CD4-positive, alpha-beta T cell treated with Interleukin-15 for 4 hours (primary cell): ENCODE results near the gene SSBP4.

Experiments
- DNase-seq: peaks from one replicate; pipeline ENCODE4 v3.0.0-alpha.2; 2020; ENCODE audit warnings: low spot score

Gene SSBP4

DNA sequence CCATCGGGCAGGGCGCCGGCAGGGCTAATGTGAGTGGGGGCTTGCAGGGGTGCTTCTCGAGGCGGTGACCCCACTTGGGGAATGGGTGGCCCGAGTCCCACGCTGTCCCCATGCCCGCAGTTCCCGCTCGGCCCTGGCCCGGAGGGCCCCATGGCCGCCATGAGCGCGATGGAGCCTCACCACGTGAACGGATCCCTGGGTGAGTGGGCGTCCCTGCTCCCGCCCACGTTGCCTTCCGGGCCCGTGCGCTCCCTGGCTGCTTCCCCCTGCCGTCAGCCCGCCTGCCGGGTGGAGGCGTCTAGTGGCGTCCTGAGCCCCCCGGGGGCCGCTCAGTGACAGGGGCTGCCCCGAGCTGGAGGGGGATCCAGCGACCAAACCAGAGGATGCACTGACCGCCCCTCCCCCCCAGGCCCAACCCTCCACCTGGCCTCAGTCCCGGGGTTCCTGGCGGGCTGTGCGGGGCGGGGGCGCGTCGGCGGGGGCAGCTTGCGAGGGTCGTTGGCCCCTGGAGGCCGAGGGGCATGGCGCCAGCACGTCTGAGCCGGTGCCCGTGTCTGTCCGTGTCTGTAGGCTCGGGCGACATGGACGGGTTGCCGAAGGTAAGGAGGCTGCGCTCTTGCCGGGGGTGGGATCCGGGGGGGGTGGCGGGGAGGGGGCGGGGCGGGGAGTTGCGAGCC lies 14.0 kb downstream of the SSBP4 start:
- DNase-seq = no peak

DNA sequence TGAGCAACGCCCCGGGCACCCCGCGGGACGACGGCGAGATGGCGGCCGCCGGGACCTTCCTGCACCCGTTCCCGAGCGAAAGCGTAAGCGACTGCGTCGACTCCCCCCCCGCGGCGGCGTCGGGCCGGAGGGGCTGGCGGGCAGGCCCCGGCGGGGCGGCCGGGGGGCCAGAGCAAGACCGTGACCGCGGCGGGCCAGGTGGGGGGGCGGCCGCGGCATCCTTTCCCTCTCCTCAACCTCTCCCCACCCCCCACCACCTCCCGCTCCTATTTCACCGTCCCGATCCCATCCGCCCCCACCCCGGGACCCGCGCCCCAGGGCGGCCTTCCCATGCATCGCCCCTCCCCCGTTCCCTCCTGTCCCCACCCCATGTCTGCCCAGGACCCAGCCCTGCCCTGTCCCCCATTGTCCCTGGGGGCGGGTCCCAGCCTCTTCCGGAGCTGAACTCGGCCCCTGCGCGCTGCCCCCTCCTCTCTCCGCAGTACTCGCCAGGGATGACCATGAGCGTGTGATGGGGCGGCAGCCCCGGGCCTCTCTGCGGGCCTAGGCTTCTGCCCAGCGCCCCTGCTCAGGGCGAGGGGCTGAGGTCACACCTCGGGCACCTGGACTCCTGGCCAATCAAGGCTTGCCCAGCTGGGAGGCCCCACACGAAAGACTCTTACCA lies 14.7 kb downstream of the SSBP4 start:
- DNase-seq = no peak

DNA sequence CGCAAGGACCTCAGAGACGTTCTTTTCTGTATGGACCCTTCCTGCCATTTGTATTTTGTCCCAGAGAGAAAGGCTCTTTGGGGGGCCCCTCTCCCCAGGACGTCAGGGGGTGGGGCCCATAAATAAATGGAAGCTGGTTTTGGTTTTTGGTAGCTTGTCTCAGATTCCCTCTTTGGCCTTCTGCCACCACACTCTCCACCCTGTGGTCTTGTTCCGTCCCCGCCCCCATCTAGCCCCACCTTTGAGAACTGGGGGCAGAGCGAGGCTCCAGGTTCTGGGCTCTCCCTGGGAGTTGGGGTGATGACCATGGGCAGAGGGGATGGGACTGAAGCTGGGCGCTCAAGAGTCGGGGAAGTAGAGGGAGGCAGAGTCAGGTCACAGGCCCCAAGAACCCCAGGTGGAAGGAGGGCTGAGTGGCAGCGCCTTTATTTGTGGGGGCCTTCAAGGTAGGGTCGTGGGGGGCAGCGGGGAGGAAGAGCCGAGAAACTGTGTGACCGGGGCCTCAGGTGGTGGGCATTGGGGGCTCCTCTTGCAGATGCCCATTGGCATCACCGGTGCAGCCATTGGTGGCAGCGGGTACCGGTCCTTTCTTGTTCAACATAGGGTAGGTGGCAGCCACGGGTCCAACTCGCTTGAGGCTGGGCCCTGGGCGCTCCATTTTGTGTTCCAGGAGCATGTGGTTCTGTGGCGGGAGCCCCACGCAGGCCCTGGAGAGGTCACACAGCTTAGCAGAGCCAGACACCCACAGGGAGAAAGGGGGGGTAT lies 15.4 kb downstream of the SSBP4 start:
- DNase-seq = no peak

DNA sequence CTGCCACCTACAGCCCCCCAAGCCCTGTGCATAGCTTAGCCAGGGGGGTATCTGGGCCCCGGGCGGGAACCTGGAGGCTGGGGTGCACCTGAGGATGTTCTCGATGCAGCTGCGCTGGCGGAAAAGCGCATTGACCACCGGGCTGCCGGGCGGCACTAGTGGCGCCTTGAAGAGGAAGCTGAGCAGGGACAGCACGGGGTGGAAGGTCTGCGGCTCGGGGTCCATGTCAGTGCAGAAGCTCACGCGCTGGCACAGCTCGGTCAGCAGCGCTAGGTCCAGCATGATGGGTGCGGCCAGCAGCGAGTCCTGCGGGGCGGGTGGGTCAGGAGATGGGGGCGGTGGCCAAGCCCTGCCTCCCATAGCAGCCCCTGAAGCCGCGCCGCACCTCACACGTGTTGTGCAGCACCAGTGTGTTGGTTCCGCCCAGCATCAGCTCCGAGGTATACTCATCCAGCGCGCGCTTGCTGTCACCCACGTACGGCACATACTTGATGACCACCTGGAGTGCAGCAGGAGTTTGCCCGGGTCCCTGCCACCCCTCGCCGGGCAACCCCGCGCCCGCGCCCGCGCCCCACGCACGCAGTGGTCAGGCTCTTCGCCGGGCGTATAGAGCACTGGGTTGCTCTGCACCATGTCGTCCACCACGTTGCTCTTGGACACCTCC lies 16.1 kb downstream of the SSBP4 start:
- no peak for DNase-seq

DNA sequence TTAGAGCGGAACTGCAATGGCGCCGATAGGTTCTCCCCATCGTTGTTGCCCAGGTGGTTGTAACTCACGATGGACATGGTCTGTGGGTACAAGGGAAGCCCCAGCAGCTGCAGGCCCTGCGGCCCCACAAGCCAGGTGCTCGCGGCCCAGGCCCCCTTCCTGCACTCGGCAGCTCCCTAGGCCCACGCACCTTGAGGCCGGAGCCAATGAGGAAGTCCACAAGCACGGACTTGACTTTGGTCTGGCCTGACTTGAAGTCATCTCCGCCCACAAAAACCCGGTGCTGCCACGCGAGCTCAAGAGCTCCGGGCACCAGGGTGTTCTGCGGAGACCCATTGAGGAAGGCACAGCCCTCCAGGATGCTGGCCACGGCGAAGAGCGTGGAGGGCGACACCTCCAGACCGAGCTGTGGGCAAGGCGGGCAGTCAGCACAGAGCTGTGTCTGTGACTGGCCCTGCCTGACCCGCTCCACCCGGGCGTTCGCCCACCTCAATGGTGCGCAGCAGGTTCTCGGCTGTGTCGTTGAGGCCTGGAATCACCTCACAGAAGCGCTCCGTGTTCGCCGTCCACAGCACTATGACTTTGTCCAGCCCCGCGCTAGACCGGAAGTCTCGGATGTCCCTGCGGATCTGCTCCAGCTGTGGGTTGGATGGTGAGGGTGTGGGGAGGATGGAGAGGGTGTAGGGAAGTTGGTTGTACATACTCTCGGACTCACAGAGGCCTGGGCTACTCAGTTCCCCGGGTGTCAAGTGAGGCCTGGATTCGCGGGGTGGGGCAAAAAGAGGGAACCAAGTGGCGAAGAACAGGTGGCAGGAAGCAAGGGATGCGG lies 16.9 kb downstream of the SSBP4 start:
- no peak for DNase-seq

DNA sequence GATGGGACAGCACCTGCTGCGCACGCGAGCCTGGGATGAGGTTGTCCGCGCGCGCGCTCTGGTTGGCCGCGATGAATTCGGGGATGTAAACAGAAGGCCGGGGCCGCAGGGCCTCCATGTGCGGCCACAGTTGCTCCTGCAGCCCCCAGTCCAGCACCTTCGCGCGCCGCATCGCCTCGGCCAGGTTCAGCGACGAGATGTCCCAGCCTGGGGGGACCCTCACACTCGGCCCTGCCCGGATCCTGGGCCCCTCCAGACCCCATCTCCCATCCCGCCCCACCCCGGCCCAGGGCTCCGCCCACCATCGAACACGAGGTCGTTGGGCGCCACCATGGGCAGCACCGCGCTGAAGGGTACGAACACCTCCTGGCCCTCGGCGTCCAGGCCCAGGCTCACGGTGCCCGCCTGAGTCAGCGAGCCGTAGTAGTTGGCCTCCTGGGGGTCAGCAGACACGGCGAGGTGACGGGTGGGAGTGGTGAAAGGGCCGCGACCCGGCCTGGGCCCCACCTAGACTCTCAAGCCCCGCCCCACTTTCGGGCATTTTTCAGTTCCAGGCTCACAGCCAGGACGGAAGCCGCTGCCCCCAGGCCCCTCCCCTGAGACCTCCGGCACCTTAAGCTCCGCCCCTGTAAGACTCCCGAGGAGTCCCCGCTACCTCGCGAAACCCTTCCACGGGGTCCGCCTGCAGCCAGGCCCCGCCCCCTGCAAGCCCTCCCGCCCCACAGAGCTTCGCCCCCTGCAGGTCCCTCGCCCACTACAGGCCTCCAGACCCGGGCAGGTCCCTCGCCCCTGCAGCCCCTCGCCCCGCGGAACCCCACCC lies 17.7 kb downstream of the SSBP4 start:
- peak; percentile 81 for DNase-seq

DNA sequence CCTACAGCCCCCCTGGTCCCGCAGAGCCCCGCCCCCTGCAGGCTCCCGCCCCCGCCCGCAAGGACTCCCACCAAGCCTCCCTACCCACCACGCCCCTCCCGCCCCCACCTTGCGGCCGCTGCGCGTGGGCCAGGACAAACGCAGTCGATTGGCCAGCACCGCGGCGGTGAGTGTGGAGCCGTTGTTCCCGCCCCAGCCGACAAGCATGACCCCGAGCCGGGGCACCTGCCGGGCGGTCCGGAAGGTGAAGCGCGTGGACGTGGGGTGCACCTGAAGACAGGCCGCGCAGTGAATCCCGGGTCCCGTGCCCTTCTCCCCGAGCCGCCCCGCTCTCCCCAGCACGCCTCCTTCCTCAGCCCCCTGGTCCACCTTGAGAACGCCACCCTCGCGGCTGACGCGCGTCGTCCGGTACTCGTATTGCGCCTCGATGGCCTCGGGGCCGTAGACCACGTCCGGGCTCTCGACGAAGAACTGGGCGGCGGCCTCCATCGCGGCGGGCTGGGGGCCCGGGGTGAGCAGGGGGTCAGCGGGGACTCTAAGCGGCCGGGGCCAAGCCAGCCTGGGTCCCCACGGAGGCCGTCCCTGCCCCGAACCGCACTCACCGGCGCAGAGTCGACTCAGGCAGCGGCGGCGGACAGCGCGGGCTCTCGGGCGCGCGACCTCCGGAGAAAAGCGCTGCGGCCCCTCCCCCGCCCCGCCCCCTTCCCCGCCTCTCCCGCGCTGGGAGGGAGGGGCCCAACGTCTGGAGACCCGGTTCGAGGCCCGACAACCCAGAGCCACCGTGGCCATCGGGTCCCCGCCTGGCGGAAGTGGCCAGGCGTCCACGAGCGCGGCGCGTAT lies 18.5 kb downstream of the SSBP4 start, which contains the start of gene ISYNA1:
ISYNA1 (minus strand) TSS at position 643 of the 840 bp plus-strand sequence; CDS start at position 489, 154 bp downstream.
- DNase-seq = peak; percentile 43

DNA sequence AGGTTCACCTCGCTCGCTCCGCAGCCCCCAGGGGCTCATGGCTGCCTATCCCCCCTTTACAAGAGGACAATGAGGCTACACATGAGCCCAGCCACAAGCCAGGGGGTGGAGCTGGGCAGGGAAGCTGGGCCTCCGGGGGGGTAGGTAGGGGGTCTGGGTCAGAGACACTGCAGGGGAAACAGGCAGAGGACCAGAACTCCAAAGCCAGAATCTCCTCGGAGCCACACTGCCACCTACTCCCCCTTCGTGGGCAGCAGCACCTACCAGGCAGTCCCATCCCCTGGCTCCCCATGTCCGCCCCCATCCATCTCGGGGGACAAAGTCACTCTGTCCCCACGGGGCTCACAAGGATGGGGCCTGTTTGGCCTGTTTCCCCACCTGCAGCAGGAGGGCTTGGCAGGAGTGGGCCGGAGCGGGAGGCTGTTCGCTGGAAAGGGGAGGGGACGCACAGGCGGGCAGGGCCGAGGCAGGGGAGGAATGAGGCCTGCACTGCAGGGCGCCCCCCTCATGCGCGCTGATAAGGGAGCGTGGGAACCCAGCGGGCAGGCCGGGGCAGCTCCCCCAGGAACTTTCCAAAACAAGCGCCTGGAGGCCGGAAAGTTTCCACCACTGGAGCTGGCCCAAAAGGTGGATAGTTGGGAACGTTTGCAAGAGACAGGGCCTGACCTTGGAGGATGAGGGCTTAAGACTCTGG lies 19.3 kb downstream of the SSBP4 start:
- no peak for DNase-seq

DNA sequence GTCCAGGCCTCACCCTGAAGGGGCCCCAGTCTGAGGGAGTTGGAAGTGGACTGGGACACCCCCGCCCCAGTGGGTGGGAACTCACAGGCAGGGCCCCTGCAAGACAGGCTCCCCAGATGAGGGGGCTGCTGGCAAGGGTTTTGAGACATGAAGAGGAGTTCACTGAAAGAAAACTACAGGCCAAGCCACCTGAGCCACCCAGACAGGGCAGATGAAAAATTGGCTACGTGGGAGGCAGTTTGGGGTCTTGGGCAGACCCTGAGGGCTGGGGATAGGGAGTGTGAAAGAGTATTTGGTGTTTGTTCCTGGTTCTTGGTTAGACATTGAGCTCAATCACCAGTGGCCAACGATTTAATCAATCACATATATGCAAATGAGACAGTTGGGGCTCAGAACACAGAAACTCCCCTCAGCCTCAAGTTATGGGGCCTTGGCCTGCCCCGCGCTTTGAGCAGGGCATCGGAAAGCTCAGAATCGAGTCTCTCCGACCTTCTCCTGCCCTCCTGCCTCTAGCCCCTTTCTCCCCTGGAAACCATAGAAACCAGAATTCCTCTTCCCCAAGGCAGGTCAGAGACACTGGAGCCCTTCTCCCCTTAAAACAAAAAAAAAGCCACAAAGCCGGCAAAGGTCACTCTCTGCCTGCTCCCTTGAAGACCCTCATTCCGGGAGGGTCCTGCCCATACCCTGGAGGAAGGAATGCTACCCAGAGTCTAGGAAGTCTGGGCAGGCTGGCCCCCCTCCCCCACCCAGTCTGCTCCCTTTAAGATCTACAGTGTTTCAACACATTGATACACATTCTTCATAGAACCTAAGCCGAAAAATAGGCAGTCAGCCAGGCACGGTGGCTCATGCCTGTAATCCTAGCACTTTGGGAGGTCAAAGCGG lies 20.1 kb downstream of the SSBP4 start:
- no peak for DNase-seq

DNA sequence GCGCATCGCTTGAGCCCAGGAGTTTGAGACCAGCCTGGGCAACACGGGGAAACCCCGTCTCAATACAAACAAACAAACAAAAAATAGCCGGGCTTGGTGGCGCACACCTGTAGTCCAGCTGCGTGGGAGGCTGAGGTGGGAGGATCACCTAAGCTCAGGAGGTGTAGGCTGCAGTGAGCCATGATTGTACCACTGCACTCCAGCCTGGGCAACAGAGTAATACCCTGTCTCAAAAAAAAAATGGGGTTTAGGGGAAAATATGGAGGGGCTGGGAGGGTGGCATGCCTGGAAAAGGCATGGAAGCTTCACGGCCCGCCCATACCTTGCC lies 20.7 kb downstream of the SSBP4 start:
- no peak for DNase-seq

DNA sequence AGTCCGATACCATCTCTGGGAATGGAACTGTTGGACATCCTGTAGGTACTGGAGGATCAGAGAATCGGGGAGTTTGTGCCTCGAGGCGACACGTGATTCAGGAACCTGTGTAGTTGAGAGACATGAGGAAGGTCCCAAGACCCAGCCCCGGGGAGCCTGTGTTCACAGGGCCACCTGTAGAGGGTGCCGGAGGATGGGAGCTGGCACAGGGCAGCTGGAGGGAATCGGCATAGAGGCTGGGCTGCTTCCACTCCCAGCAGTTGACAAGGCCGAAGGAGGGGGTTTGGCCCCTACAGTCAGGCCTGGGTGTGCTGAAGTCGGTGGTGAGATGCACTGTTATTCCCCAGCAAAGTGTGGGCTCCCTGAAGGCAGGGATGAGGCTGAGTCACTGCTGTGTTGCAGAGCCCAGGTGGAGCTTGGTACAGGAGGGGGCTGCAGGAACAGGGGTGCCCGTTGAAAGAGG lies 21.2 kb downstream of the SSBP4 start:
- DNase-seq = no peak

DNA sequence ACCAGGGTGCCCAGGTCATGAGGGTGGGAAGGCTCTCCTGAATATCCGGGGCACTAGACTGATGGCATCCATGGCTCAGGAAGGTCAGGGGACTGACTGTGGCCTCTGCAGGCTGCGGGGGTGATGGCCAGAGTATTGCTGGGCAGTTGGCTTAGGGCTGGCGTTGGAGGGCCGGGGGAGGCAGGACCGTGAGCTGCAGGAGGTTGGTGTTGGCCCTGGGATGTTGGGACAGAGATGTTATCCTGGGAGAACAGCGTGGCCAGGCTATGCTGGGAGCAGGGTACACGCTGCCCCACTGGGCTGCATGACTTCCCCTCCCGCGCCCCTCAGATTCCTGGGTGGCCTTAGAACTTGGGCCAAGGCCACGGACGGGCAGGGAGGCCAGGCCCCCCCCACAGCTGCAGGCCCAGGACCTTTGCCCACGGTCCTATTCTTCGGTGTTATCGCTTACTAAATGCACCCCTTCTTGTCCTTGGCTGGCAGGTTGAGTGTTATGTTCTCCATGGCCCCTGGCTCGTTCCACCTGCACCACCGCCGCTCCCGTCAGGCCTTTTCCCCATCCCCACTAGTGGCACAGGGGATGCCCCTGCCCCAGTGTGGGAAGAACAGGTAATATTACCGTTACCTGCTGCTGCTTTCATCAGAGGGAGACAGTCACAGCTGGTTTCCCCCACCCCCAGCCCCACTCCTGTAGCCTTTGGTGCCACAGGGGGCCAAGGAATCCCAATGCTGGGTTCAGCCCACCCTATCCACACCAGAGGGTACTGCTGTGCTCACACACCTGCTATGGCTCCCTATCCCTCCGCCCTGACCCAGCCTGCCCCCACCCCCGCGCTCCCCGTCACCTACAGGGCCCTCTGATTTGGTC lies 22.0 kb downstream of the SSBP4 start:
- DNase-seq = no peak

DNA sequence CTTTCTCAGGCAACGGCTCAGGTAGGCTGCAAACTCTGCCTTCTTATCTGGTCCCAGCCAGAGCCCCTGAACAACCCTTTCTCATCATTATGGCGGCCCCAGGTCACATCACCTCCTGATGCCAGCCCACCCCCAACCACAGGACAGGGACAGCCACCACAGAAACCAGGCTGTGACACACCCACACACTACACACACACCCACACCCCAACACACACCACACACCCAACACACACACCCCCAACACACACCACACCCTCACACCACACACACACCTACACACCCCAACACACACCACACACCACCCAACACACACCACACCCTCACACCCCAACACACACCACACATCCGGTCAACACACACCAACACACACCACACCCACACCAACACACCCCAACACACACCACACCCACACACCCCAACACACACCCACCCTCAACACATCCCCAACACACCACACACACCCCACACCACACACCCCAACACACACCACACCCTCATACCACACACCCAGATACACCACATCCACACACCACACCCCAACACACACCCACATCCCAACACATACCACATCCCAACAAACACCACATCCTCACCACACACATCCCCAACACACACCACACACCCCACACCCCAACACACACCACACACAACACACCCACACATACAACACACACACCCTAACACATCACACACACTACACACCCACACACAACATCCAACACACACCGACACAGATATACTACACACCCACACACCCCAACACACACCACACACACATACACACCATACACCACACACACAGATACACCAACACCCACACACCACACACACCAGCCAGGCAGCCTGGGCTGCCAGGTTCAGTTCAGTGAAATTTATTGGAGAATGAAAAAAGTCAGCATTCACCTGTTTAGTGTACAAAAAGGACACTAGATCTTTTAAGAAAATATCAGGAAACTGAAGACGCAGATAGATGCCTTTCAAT lies 22.9 kb downstream of the SSBP4 start:
- peak; percentile 46 for DNase-seq

DNA sequence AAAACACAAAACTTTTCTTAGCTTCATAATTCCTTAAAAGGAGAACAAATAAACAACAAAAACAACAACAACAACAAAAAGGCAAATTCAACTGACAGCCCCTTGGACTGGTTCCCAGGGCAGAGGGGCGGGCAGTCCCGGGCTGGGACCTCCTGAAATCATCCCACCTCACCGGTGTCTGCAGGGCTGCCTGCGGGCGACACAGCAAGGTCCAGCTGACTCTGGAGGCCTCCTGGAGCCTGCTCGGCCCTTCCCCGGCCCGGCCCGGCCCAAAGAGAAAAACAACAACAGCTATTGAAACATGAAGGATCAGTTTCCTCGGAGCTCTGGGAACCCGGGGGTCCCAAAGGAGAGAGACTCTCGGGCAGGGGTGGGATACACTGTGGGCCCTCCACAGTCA lies 23.7 kb downstream of the SSBP4 start:
- no peak for DNase-seq

DNA sequence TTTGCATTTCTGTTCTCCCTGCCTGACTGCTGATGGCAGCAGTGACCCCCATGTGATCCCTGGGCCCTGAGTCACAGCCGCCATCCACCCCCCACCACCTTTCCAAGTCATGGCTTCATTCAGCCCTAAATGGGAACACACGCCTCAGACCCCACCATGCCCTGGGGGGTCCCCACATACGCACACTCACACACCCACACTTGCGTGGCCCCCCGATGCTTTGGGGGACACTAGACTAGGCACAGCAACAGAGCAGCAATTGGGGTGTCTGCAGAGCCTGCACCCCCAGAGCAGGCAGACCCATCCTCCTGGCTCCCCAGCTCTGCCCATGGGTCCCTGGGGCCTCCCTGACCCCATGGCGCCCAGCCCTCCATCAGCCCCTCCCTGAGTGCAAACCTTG lies 24.2 kb downstream of the SSBP4 start:
- no peak for DNase-seq

DNA sequence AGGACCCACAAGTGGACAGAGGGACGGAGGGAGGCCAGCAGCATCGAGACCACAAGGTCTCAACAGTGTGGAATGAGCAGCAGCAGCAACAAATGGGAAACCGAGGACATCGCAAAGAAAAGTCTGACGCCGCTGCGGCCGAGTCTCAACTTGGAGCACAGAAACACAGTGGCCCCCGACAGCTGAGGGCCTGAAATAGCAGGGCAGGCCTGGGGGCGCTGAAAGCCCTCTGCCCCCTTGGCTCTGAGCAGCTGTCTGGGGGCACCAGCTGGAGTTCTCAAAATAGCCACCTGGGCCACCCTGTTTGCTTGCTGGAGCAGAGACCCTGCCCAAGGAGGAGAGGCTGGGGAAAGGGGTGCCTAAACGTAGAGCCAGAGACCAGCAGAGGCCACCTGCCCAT lies 24.6 kb downstream of the SSBP4 start:
- DNase-seq = no peak
